Neural progenitor cell (in vitro differentiated cells): ENCODE measurements around the gene DSCAML1.

Source experiments
- EZH2phosphoT487 ChIP-seq: fragments of 200-600 bp; sonication (generic); IDR thresholded peaks from 2 replicates; pipeline ENCODE4 v1.6.1; 2017; ENCODE audit warnings: antibody characterized with exemption
- TF ChIP-seq, protein P1 (sequence below): fragments of 200-600 bp; sonication (generic); IDR thresholded peaks from 2 replicates; pipeline ENCODE4 v1.5.1; 2017; ENCODE audit warnings: antibody characterized with exemption, mild to moderate bottlenecking

DNA sequence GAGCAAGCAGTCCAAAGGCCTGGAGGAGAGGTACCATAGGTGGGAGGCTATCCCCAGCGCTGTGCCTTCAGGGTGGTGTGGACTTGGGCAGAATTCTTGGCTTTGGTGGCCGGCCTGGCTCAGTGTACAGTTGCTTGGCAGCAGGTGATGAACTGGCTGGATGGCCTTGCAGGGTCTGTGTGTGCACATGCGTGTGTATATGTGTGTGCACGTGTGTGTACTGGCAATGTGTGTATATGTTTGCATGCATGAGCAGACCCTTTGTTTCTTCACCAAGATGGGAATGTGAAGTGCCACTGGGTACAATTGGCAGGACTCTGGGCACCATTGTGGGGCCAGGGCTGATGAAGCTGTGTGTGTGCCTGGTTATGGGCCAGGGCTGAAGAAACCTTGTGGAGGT lies 416.3 kb downstream of the DSCAML1 start:
- TF ChIP-seq, protein P1, sequence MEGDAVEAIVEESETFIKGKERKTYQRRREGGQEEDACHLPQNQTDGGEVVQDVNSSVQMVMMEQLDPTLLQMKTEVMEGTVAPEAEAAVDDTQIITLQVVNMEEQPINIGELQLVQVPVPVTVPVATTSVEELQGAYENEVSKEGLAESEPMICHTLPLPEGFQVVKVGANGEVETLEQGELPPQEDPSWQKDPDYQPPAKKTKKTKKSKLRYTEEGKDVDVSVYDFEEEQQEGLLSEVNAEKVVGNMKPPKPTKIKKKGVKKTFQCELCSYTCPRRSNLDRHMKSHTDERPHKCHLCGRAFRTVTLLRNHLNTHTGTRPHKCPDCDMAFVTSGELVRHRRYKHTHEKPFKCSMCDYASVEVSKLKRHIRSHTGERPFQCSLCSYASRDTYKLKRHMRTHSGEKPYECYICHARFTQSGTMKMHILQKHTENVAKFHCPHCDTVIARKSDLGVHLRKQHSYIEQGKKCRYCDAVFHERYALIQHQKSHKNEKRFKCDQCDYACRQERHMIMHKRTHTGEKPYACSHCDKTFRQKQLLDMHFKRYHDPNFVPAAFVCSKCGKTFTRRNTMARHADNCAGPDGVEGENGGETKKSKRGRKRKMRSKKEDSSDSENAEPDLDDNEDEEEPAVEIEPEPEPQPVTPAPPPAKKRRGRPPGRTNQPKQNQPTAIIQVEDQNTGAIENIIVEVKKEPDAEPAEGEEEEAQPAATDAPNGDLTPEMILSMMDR = no peak
- no peak for TF ChIP-seq EZH2phosphoT487
